Suppressor macrophage (primary cell): ENCODE data around the gene PPP2R5D.
A peak's percentile ranks its signal among the peaks of the same experiment; 100 is the strongest.
"Not testable (repeated sequence)": the region's sequence is repeated elsewhere in the genome, so short reads cannot be mapped to it uniquely, and the experiment has no call there.

Experiments used
- DNase-seq, 4 experiments: peaks; one replicate each; pipeline ENCODE4 v3.0.0-alpha.2; 2020 to 2022
- total RNA-seq, 17 experiments: gene quantifications; one replicate each; lab custom pipeline; 2026; ENCODE audit warnings: mixed read lengths in 6 of 17, inconsistent platforms in 3 of 17; lab: John Stamatoyannopoulos, UW

The PPP2R5D gene
- 19.0 to 55.7 (median 36.5) reads per million in 17 experiments for total RNA-seq

GRCh38 chr6:42984001-42984923, at the start of gene PPP2R5D:
PPP2R5D (plus strand) TSS chr6:42984570; CDS start chr6:42984678, 108 bp downstream.
- DNase-seq: peak; percentile 97 to 99 (median 98)

DNA sequence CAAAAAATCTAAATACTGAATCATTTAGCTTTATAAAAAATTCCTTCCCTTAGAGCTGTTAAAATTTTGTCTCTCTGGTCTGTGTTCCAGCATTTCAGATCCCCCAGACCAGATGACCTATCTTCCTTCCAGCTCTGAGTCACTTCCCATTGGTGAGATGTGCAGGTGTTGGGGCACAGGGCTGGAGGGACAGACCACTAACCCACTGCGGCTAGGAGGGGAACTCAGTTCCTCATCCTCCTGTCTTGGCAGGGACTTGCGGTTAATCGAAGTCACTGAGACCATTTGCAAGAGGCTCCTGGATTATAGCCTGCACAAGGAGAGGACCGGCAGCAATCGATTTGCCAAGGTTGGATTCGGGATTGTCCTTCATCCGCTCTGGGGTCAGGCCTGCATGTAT, 49.0 kb upstream of the PPP2R5D start:
- no peak for DNase-seq

- no peak for DNase-seq
Measured at GRCh38 chr6:42936398-42936797, 48.0 kb upstream of the PPP2R5D start.

DNA sequence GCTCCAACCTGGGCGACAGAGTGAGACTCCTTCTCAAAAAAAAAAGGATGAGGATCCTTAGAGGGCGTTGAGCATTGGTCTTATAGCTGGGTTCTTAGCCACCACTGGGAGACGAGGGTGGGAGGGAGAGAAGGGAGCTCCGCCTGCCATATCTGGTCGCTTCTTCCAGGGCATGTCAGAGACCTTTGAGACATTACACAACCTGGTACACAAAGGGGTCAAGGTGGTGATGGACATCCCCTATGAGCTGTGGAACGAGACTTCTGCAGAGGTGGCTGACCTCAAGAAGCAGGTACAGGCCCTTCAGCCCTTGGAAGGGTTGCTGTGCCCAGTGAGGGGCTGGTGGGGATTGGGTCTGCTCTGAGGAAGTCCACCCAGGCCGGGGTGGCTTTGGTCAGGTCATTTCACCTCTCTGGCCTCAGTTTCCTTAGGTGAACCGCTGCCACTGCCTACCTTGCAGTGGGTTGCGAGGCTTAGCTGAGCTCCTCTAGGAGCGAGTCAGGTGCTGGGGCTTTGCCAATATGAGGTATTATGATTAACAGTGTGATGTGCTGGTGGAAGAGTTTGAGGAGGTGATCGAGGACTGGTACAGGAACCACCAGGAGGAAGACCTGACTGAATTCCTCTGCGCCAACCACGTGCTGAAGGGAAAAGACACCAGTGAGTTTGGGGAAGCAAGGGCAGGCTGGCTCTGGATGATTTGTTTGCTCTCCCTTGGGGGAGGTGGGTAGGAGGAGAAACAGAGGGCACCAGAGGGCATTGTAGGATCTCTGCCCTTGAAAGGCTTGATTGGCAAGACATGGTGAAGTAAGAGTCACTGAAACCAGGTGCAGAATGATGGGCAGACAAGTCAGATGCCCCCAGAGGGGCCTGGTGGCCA, 46.6 kb upstream of the PPP2R5D start:
- DNase-seq: no peak

DNA sequence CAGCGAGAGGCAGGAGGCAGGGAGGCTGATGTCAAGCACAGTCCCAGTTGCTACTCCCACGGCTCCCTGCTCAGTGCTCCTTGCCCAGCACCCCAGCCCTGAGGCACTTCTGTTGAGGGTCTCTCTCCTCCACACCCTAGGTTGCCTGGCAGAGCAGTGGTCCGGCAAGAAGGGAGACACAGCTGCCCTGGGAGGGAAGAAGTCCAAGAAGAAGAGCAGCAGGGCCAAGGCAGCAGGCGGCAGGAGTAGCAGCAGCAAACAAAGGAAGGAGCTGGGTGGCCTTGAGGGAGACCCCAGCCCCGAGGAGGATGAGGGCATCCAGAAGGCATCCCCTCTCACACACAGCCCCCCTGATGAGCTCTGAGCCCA, 46.0 kb upstream of the PPP2R5D start:
- no peak for DNase-seq

GRCh38 chr6:42938987-42939809, 45.2 kb upstream of the PPP2R5D start:
- no peak for DNase-seq

DNA sequence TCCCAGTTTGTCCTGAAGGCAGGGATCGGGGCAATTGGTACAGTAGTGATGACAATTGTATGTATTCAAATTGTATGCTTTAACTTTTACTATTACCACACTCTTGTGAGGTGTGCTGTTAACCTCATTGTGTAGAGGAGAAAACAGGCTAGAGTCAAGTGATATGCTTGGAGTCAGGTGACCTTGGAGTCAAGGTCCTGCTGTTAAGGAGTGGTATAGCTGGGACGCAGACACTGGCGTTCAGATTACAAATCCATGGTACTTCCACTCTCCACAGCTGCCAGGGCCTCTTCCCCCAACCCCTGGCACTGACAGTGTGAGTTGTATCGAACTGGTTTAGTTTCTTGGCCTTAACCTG, 44.6 kb upstream of the PPP2R5D start:
- DNase-seq: no peak

- no peak for DNase-seq
Measured at GRCh38 chr6:42940493-42941045, 43.8 kb upstream of the PPP2R5D start.

GRCh38 chr6:42941356-42941755, 43.0 kb upstream of the PPP2R5D start:
- DNase-seq: not testable (repeated sequence)

GRCh38 chr6:42942444-42942843, 41.9 kb upstream of the PPP2R5D start:
- DNase-seq: no peak

DNA sequence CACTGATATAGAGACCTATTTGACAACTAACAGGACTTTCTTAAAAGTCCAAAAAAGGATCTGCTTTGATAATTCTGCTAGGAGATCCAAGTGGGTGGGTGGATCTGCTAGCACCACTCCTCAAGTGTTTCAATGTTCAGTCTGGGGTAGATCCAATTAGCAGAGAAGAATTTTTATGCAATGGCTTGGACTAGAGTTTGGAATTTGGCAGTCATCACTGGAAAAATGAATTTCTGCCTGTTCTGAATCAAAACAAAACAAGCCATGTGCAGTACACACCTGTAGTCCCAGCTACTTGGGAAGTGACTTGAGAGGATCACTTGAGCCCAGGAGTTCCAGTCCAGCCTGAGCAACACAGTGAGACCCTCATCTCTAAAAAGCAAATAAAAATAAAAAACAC, 36.4 kb upstream of the PPP2R5D start:
- DNase-seq: no peak

GRCh38 chr6:42952389-42952788, 32.0 kb upstream of the PPP2R5D start:
- no peak for DNase-seq

DNA sequence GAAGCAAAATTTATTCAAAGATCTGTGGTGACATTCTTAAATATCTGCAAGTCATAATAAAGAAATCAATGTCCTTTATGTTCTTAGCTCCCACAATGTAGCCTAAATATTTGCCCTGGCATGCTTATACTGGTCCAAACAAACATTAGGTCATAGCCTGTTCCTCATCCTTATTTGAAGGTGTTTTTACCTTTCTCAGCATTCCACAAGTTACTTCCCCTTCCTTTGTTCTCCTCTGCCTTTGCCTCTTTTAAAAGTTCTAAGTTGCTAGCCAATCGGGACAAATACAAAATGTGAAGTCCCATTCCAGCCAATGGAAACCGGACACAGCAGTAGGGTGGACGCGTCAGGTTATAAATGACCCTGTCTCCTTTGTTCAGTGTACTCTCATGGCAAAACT, 30.0 kb upstream of the PPP2R5D start:
- DNase-seq: not testable (repeated sequence)

DNA sequence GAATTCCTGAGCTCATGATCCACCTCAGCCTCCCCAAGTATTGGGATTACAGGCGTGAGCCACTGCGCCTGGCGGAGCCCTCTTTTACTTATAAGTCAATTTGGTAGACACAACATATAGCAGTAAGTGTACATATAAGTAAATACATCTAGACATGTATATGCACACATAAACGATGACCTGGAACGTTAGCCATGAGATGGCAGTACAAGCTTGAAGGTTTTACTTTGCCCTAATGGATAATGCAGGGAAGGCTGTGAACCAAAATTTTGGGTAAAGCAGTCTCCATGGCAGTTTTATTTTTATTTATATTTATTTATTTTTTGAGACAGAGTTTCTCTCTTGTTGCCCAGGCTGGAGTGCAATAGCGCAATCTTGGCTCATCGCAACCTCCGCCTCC, 26.2 kb upstream of the PPP2R5D start:
- DNase-seq: no peak

DNA sequence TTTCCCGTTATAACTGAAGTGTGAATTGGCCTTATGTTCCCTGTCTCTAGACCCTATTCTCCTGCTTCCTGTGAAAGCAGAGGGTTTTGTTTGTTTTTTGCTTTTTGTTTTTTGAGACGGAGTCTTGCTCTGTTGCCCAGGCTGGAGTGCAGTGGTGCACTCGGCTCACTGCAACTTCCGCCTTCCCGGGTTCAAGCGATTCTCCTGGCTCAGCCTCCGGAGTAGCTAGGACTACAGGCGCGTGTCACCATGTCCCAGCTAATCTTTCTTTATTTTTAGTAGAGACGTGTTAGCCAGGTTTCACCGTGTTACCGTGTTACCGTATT, 24.5 kb upstream of the PPP2R5D start:
- DNase-seq: no peak

DNA sequence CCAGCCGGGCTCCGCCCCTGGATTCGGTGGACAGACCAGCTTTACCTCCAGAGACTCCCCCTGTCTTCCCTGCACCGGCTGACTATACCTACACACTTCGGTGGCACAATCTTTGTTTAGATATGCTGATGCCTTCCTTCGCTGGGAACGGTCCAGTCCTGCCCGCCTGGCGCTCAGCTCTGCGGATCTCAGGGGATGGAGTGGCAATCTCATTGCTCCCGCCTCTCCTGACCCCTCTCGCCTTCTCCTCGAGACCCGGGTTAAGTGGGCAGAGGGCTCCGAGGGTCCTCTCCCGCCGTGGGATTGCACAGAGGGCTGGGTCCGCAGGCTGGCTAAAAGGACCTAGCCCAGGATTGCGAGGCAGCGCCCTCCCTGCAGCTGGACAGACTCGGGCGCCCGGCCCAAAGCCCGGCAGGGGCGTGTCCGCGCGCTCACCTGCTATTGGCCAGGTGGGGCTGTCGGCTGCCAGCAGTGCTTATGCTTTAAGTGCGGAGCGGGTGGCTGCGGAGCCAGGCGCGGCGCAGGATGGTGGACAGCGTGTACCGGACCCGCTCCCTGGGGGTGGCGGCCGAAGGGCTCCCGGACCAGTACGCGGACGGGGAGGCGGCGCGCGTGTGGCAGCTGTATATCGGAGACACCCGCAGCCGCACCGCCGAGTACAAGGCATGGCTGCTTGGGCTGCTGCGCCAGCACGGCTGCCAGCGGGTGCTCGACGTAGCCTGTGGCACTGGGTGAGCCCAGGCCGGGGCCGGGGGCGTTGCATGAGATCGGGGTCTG, 23.9 kb upstream of the PPP2R5D start, which contains the start of gene GNMT:
TSS of gene GNMT (plus strand) at position 512 of the 777 bp plus-strand sequence. CDS start at position 526, 14 bp downstream.
- peak in 2 of 4 experiments; percentile 29 to 48 for DNase-seq

DNA sequence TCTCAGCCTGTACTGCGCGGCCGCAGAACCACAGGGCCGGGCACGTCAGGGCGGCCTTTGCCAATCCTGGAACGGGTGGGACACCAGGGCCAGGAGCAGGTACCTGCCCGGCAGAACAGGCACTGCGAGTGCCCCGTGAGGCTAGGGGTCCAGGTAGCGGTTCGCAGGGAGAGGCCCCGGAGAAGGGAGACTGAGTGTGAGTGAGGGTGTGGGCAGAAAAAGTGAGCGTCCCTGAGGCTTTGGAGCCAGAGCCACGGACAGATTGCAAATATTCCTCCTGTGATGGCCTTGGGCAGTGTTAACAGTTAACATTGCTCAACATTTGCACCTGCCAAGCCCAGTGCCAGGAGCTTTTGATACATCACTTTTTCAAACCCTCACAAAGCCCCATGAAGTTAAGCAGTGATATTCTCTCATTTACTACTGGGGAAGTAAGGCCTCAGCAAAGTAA, 23.3 kb upstream of the PPP2R5D start:
- DNase-seq: no peak

DNA sequence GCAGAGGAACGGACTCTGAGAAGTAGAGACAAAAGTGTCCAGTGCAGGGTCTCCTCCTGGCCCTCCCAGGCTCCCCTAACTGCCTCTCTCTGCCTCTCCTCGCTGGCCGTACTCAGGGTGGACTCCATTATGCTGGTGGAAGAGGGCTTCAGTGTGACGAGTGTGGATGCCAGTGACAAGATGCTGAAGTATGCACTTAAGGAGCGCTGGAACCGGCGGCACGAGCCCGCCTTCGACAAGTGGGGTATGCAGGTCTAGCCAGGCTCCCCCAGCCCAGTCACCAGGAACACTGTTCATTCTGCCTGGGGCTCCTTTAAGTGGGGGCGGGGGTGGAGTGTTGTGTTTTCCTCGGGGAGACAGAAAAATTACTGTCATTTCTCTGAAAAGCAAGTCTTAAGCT, 22.3 kb upstream of the PPP2R5D start:
- no peak for DNase-seq

GRCh38 chr6:42962502-42963178, 21.7 kb upstream of the PPP2R5D start:
- no peak for DNase-seq

DNA sequence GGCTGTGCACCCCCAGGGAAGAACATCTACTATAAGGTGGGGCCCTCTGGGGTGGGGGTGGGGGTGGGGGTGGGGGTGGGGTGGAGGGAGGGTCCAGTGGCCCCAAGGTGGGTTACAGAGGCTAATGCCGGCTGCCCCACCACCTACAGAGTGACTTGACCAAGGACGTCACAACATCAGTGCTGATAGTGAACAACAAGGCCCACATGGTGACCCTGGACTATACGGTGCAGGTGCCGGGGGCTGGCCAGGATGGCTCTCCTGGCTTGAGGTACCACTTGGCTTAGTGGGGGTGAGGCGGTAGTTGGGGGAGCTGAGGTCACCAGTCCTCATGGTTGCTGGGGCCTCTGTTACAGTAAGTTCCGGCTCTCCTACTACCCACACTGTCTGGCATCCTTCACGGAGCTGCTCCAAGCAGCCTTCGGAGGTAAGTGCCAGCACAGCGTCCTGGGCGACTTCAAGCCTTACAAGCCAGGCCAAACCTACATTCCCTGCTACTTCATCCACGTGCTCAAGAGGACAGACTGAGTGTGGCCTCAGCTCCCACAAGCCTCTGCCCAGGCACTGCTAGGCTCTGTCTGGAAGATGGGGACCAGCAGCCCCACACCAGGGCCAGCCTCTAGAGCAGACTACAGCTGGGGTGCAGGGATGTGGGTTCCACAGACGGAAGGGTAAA, 21.1 kb upstream of the PPP2R5D start:
- no peak for DNase-seq
